Measurements from ENCODE around the gene PIPOX.

The PIPOX gene

GRCh38 chr17:29002811-29003210 lies 40.1 kb upstream of the PIPOX start:
- Histone ChIP-seq H3K4me3 (ENCODE audit: low read depth, low read length, poor library complexity, severe bottlenecking) (no peak overlapping the region), H3F3A (ENCODE audit: insufficient read depth, low read length) (no peaks in the 10 kb centered on the region), H3K4me2 (ENCODE audit: low read length) (no peak overlapping the region), H3K9ac (ENCODE audit: low read length) (no peak overlapping the region), H3K4me1 (ENCODE audit: insufficient read depth, low read length, severe bottlenecking) (no peaks in the 10 kb centered on the region), H3K36me3 (ENCODE audit: insufficient read depth, low read length) (no peaks in the 10 kb centered on the region), H2AFZ (ENCODE audit: low read length) (no peak overlapping the region), H3K79me2 (ENCODE audit: insufficient read depth, low read length) (no peaks in the 10 kb centered on the region), H3K27me3 (ENCODE audit: insufficient read depth, low read length) (no peaks in the 10 kb centered on the region; the same call in 1 of the 2 replicates), H4K20me1 (ENCODE audit: insufficient read depth, low read length) (no peaks in the 10 kb centered on the region), H3K9me3 (ENCODE audit: low read length) (no peaks in the 10 kb centered on the region), H3K9me2 (ENCODE audit: low read depth, low read length) (no peaks in the 10 kb centered on the region), H3K27ac (ENCODE audit: low read depth, low read length, poor library complexity, severe bottlenecking) (no peak overlapping the region)
- no peak for TF ChIP-seq CTCF (IDR thresholded peaks at IDR 0.05; ENCODE audit: low read length)
- TF ChIP-seq EZH2 (IDR thresholded peaks at IDR 0.05; ENCODE audit: borderline replicate concordance, low read length) = no peak

- no peaks in the 10 kb centered on the region for H3K36me3 ChIP-seq (ENCODE audit: insufficient read depth, low read length)
- H3K9ac ChIP-seq (ENCODE audit: low read length) = no peak overlapping the region
- H3F3A ChIP-seq (ENCODE audit: insufficient read depth, low read length) = no peaks in the 10 kb centered on the region
- no peaks in the 10 kb centered on the region; the same call in 1 of the 2 replicates for H3K27me3 ChIP-seq (ENCODE audit: insufficient read depth, low read length)
- no peaks in the 10 kb centered on the region for H4K20me1 ChIP-seq (ENCODE audit: insufficient read depth, low read length)
- no peaks in the 10 kb centered on the region for H3K4me1 ChIP-seq (ENCODE audit: insufficient read depth, low read length, severe bottlenecking)
- H2AFZ ChIP-seq (ENCODE audit: low read length) = no peak overlapping the region
- H3K9me2 ChIP-seq (ENCODE audit: low read depth, low read length) = no peaks in the 10 kb centered on the region
- no peak overlapping the region for H3K27ac ChIP-seq (ENCODE audit: low read depth, low read length, poor library complexity, severe bottlenecking)
- TF ChIP-seq EZH2 (IDR thresholded peaks at IDR 0.05; ENCODE audit: borderline replicate concordance, low read length) (no peak), CTCF (IDR thresholded peaks at IDR 0.05; ENCODE audit: low read length) (no peak)
- H3K4me3 ChIP-seq (ENCODE audit: low read depth, low read length, poor library complexity, severe bottlenecking) = no peak overlapping the region
- no peaks in the 10 kb centered on the region for H3K9me3 ChIP-seq (ENCODE audit: low read length)
- no peak overlapping the region for H3K4me2 ChIP-seq (ENCODE audit: low read length)
- no peaks in the 10 kb centered on the region for H3K79me2 ChIP-seq (ENCODE audit: insufficient read depth, low read length)
Observed at GRCh38 chr17:29003289-29003688, 39.7 kb upstream of the PIPOX start.

- Histone ChIP-seq H3K27ac (ENCODE audit: low read depth, low read length, poor library complexity, severe bottlenecking) (no peak overlapping the region), H3K27me3 (ENCODE audit: insufficient read depth, low read length) (no peaks in the 10 kb centered on the region; the same call in 1 of the 2 replicates), H3K4me3 (ENCODE audit: low read depth, low read length, poor library complexity, severe bottlenecking) (no peak overlapping the region), H3K9me3 (ENCODE audit: low read length) (no peaks in the 10 kb centered on the region), H3K79me2 (ENCODE audit: insufficient read depth, low read length) (no peaks in the 10 kb centered on the region), H3K4me1 (ENCODE audit: insufficient read depth, low read length, severe bottlenecking) (no peaks in the 10 kb centered on the region), H3K36me3 (ENCODE audit: insufficient read depth, low read length) (no peaks in the 10 kb centered on the region), H3K4me2 (ENCODE audit: low read length) (no peak overlapping the region), H3F3A (ENCODE audit: insufficient read depth, low read length) (no peaks in the 10 kb centered on the region), H2AFZ (ENCODE audit: low read length) (no peak overlapping the region), H4K20me1 (ENCODE audit: insufficient read depth, low read length) (no peaks in the 10 kb centered on the region), H3K9me2 (ENCODE audit: low read depth, low read length) (no peaks in the 10 kb centered on the region), H3K9ac (ENCODE audit: low read length) (no peak overlapping the region)
- TF ChIP-seq EZH2 (IDR thresholded peaks at IDR 0.05; ENCODE audit: borderline replicate concordance, low read length) = no peak
- TF ChIP-seq CTCF (IDR thresholded peaks at IDR 0.05; ENCODE audit: low read length) = no peak
Observed at GRCh38 chr17:29004081-29004692, 38.8 kb upstream of the PIPOX start.
